Testis (tissue), 3 donors: ENCODE data around the gene AMN. TPM values are rescaled to one million over a fixed set of nuclear protein-coding genes. Genes with fewer than 3 reads are reported as not detected.

Experiments
- DNase-seq: peaks from one replicate; pipeline ENCODE4 v3.0.0-alpha.2; 2019
- H3K27ac ChIP-seq, 2 donors: fragments of 200-600 bp; sonication (generic); one replicate each; pipeline ENCODE4 v1.5.1; 2019
- H3K27me3 ChIP-seq: fragments of 200-600 bp; sonication (generic); one replicate; pipeline ENCODE4 v1.5.1; 2019
- H3K36me3 ChIP-seq: fragments of 200-600 bp; sonication (generic); one replicate; pipeline ENCODE4 v1.5.1; 2017; ENCODE audit warnings: low read depth; ENCODE audit errors: missing control alignments
- H3K4me1 ChIP-seq: fragments of 200-600 bp; sonication (generic); one replicate; pipeline ENCODE4 v1.5.1; 2019
- H3K4me3 ChIP-seq, 2 donors: fragments of 200-600 bp; sonication (generic); one replicate each; pipeline ENCODE4 v1.5.1; 2017 to 2019
- H3K9me3 ChIP-seq: fragments of 200-600 bp; sonication (generic); one replicate; pipeline ENCODE4 v1.5.1; 2017
- POLR2A ChIP-seq: fragments of 450-650 bp; IDR thresholded peaks from one replicate; pipeline ENCODE4 v1.6.1; 2017; ENCODE audit warnings: antibody characterized with exemption, mild to moderate bottlenecking, moderate library complexity
- WGBS, 2 donors: methylation state at CpG; one replicate each; pipeline ENCODE4 v1.1.5; 2018; 5-methylcytosine and 5-hydroxymethylcytosine counted together
- intact Hi-C: fragments of 100-400 bp; cut with DNase I; formaldehyde crosslinking; loops from one replicate; pipeline ENCODE4 v1.15.1; 2023; ENCODE audit warnings: low total_unique reads
- polyA plus RNA-seq: library from polyadenylated mRNA; stranded (reverse); fragments of 350-450 nt; fragmentation: Illumina TruSeq; extraction: RNeasy Lipid Tissue Mini Kit (QIAGEN cat#74804); gene quantifications from one replicate; pipeline ENCODE4 v1.2.3, GENCODE V29; 2014; ENCODE audit warnings: low read depth, low replicate concordance; ENCODE audit not compliant: insufficient read depth
- total RNA-seq, 2 donors: library from RNA; depleted of rRNA; stranded (reverse); fragments of >200 nt; gene quantifications; one replicate each; pipeline ENCODE4 v1.2.3, GENCODE V29; 2016
- TF ChIP-seq, protein P1 (sequence below), 3 experiments: fragments of 450-650 bp in 2 of 3; fragments of 200-600 bp in 1 of 3; sonication (generic) in 1 of 3; IDR thresholded peaks; one replicate each; pipeline ENCODE4 v1.5.1; 2016 to 2019; ENCODE audit warnings: antibody characterized with exemption in 3 of 3, mild to moderate bottlenecking in 2 of 3, moderate library complexity in 1 of 3

Gene AMN
- total and polyA plus RNA-seq, 3 donors from 2014 or later: 3.0 to 4.6 (median 3.0) TPM

DNA sequence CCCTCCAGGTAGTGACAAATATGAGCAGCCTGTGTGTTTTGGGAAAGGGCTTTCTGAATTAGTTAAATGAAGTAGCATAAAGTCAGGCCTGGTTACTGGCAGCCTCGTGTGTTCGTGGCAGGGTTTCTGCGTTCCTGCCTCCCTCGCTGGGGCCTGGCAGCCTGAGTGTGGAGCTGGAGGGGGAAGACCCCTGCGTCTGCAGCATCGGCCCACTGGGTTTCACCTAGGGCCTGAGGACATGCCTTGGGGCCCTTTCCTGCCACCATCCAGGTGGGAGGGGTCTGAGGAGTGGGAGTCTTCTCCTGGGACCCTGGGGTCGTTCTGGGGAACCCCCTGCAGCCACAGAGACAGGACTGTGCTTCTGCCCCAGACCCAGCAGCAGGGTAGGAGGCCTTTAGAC lies 20.4 kb upstream of the AMN start:
- Histone ChIP-seq H3K27me3 (no peaks in the 10 kb centered on the region), H3K4me3 (no peak overlapping the region), H3K9me3 (no peaks in the 10 kb centered on the region), H3K27ac (no peak overlapping the region), H3K36me3 (no peaks in the 10 kb centered on the region), H3K4me1 (peaks cover 9% of the 10 kb centered on the region)
- intact Hi-C loops: no loop called here
- no peak for DNase-seq
- TF ChIP-seq, protein P1, sequence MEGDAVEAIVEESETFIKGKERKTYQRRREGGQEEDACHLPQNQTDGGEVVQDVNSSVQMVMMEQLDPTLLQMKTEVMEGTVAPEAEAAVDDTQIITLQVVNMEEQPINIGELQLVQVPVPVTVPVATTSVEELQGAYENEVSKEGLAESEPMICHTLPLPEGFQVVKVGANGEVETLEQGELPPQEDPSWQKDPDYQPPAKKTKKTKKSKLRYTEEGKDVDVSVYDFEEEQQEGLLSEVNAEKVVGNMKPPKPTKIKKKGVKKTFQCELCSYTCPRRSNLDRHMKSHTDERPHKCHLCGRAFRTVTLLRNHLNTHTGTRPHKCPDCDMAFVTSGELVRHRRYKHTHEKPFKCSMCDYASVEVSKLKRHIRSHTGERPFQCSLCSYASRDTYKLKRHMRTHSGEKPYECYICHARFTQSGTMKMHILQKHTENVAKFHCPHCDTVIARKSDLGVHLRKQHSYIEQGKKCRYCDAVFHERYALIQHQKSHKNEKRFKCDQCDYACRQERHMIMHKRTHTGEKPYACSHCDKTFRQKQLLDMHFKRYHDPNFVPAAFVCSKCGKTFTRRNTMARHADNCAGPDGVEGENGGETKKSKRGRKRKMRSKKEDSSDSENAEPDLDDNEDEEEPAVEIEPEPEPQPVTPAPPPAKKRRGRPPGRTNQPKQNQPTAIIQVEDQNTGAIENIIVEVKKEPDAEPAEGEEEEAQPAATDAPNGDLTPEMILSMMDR (IDR thresholded peaks at IDR 0.05): no peak
- no peak for TF ChIP-seq POLR2A
- WGBS, 2 donors: 76 to 95% methylated on average over 5 to 6 of the region's 7 CpGs

DNA sequence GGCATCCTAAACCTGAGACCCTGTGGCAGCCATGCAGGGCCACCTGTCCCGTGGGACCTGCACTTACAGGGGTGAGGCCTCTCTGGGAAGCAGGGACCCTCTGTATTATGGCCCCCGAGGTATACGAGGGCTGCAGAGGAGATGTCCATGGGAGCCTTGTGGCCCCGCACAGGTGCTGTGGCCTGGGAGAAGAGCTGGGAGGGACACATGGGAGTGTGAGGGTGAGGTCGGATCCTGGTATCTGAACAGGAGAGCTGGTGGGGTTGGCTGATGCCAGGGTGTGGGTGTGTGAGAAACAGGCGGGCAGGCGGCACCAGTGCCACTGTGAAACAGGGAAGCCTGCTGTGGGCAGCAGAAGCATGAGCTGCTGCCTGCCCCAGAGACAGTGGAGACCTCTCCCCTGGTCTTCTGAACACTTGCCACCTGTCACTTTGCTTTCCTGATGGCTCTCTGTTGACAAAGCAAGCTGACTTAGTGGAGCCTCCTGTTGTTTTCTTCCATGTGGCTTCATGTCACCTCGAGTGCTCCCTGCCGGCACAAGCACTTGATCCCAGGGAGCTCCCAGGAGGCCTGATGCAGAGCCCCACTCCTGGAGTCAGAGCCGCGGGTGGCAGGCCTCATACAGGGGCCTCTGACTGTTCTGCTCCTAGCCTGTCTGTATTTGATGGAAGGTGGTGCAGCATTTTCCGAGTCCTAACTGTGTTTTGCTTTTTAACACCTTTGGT lies 19.8 kb upstream of the AMN start:
- Histone ChIP-seq H3K9me3 (no peaks in the 10 kb centered on the region), H3K36me3 (no peaks in the 10 kb centered on the region), H3K27ac (no peak overlapping the region), H3K4me3 (no peak overlapping the region), H3K27me3 (no peaks in the 10 kb centered on the region), H3K4me1 (peaks cover 5% of the 10 kb centered on the region)
- intact Hi-C loops: no loop called here
- WGBS, 2 donors: 96% methylated on average over 10 to 12 of the region's 12 CpGs
- no peak for TF ChIP-seq POLR2A
- TF ChIP-seq, protein P1 (IDR thresholded peaks at IDR 0.05): no peak
- no peak for DNase-seq

DNA sequence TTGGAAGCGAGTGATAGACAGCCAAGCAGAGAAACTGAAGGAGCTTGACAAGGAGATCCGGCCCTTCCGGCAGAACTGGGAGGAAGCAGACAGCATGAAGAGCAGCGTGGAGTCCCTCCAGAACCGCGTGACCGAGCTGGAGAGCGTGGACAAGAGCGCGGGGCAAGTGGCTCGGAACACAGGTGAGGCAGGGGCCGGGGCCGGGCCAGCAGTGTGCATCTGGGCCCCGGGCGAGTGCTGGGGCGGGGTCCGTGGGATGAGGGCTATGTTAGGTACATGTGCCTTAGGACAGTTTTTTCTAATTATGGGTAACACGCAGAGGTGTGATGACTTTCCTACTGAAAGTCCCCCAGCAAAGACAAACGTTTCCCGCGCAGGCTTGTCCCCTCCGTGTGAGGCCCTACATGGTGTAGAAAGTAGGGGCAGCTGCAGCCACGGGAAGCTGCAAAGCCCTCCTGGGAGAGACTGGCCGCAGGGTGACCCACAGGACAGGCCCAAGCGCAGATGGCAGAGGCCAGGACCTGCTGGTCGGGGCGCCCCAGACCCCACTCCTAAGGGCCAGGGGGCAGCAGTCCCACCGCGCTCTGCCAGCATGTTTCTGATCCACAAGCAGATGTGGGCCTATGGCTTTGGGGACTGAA lies 19.1 kb upstream of the AMN start:
- intact Hi-C loops: no loop called here
- peaks cover 4% of the 10 kb centered on the region for H3K4me1 ChIP-seq
- H3K9me3 ChIP-seq: no peaks in the 10 kb centered on the region
- H3K4me3 ChIP-seq: no peak overlapping the region
- no peaks in the 10 kb centered on the region for H3K27me3 ChIP-seq
- no peak for TF ChIP-seq POLR2A
- TF ChIP-seq, protein P1 (IDR thresholded peaks at IDR 0.05): no peak
- WGBS, 2 donors: 91 to 97% methylated on average over 25 to 29 of the region's 29 CpGs
- H3K36me3 ChIP-seq: no peaks in the 10 kb centered on the region
- no peak for DNase-seq
- no peak overlapping the region for H3K27ac ChIP-seq

DNA sequence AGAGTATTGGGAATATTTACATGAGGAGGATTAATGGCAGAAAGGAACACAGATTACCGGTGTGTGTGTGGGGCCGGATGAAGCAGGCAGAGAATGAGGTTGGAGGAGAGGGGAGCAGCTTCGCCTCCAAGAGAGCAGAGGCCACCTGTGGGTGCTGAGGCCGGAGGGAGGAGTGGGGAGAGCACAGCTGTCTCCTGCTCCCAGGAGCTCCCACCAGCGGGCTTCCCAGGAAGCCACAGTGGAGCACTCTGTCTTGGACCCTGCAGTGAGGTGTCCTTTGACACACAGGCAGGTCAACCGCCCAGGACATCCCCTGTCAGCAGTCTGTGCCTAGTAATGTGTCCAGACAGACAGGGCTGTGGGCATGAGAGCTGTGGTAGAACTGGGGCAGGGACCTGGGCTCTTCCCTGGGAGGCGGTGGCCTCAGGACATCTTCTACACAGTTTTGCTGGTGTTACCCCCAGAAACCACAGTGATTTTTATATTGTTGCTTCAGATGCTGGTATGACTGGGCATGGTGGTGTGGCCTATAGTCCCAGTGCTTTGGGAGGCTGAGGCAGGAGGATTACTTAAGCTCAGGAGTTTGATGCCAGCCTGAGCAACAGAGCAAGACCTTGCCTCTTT lies 18.5 kb upstream of the AMN start:
- H3K36me3 ChIP-seq: no peaks in the 10 kb centered on the region
- no peak for TF ChIP-seq POLR2A
- TF ChIP-seq, protein P1 (IDR thresholded peaks at IDR 0.05): no peak
- H3K4me1 ChIP-seq: peaks cover 4% of the 10 kb centered on the region
- H3K27me3 ChIP-seq: no peaks in the 10 kb centered on the region
- no peak for DNase-seq
- no peak overlapping the region for H3K4me3 ChIP-seq
- no peak overlapping the region for H3K27ac ChIP-seq
- H3K9me3 ChIP-seq: no peaks in the 10 kb centered on the region
- intact Hi-C loops: no loop called here
- 94 to 95% methylated on average over 6 to 7 of the region's 7 CpGs for WGBS, 2 donors
